Measurements from ENCODE around the gene ZDHHC7. TPM values are rescaled to one million over a fixed set of nuclear protein-coding genes. Genes with fewer than 3 reads are reported as not detected.

ZDHHC7 gene
- total RNA-seq, 1 donor from 2014 or later, result 53.4 TPM

DNA sequence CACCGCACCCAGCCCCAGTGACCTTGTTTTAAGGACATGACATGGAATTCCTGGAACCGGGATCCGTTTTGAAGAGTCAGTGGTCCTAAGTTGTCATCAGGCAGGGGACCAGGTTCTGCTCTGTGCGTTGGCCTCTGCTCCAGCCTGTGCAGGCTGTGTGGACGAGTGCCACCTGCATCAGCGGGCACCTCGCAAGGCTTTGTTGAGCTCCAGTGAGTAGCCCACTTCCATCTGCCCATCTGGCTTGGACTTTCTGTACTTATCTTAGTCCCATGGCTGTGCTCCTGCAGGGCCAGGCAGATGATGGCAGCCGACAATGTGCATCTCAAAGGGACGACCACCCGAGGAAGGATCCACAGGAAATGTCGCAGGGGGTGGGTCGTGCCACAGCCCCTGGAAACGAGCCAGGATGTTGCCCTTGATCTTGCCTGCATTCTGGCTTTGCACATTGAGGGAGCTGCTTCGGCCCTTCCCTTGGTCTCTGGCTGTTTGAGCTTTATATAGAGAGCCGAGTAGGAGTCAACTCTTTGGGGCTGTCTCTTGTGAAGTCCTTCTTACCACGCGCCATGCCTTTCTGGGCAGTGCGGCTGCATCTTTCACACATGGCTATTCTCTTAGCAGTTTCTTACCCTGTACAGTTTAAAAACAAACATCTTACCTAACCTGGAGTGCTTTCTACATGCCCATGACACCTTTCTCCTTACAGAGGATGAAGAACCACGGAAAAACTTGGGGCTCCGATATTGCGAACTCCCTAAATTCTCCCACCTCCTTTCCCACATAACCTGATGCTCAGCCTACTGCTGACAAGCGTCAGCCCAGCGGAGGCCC, 34.5 kb upstream of the ZDHHC7 start:
- no peaks in the 10 kb centered on the region for H3K27me3 ChIP-seq (ENCODE audit: control insufficient read depth, insufficient read depth, low read length)
- H3K36me3 ChIP-seq (ENCODE audit: control insufficient read depth, insufficient read depth, low read length), result no peaks in the 10 kb centered on the region
- no peak overlapping the region for H3K4me3 ChIP-seq (ENCODE audit: low read depth, low read length)
- TF ChIP-seq CTCF (IDR thresholded peaks at IDR 0.05; ENCODE audit: insufficient read depth, low read length, poor library complexity, severe bottlenecking), result no peak
- no peak for DNase-seq (ENCODE audit: low read depth)

GRCh38 chr16:85045077-85045476, 33.7 kb upstream of the ZDHHC7 start:
- DNase-seq (ENCODE audit: low read depth), result no peak
- Histone ChIP-seq H3K4me3 (ENCODE audit: low read depth, low read length) (no peak overlapping the region), H3K27me3 (ENCODE audit: control insufficient read depth, insufficient read depth, low read length) (no peaks in the 10 kb centered on the region), H3K36me3 (ENCODE audit: control insufficient read depth, insufficient read depth, low read length) (no peaks in the 10 kb centered on the region)
- TF ChIP-seq CTCF (IDR thresholded peaks at IDR 0.05; ENCODE audit: insufficient read depth, low read length, poor library complexity, severe bottlenecking), result no peak

DNA sequence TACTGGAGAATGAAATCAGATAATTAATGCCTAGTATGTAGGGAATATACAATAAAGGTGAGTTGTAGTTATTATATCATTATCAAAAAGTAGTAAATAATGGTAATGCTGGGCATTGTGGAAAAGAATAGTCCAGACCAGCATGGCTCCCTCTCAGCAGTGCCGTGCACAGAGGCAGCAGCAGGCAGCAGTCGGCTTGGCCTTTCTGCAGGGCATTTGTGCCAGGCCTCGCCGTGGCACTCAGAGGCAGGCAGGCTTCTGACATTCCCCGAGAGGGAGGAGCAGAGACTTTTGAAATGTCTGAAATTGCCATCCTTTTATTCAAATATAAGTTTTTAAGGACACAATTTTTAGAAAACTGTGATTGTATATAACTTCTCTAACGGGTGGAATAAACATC, 31.3 kb upstream of the ZDHHC7 start:
- H3K4me3 ChIP-seq (ENCODE audit: low read depth, low read length), result no peak overlapping the region
- no peaks in the 10 kb centered on the region for H3K27me3 ChIP-seq (ENCODE audit: control insufficient read depth, insufficient read depth, low read length)
- no peaks in the 10 kb centered on the region for H3K36me3 ChIP-seq (ENCODE audit: control insufficient read depth, insufficient read depth, low read length)
- no peak for TF ChIP-seq CTCF (IDR thresholded peaks at IDR 0.05; ENCODE audit: insufficient read depth, low read length, poor library complexity, severe bottlenecking)
- DNase-seq (ENCODE audit: low read depth), result no peak

- H3K27me3 ChIP-seq (ENCODE audit: control insufficient read depth, insufficient read depth, low read length), result no peaks in the 10 kb centered on the region
- no peak for TF ChIP-seq CTCF (IDR thresholded peaks at IDR 0.05; ENCODE audit: insufficient read depth, low read length, poor library complexity, severe bottlenecking)
- H3K4me3 ChIP-seq (ENCODE audit: low read depth, low read length), result no peak overlapping the region
- no peak for DNase-seq (ENCODE audit: low read depth)
- H3K36me3 ChIP-seq (ENCODE audit: control insufficient read depth, insufficient read depth, low read length), result no peaks in the 10 kb centered on the region
These were observed 30.8 kb upstream of the ZDHHC7 start for GRCh38 chr16:85042167-85042526.

DNA sequence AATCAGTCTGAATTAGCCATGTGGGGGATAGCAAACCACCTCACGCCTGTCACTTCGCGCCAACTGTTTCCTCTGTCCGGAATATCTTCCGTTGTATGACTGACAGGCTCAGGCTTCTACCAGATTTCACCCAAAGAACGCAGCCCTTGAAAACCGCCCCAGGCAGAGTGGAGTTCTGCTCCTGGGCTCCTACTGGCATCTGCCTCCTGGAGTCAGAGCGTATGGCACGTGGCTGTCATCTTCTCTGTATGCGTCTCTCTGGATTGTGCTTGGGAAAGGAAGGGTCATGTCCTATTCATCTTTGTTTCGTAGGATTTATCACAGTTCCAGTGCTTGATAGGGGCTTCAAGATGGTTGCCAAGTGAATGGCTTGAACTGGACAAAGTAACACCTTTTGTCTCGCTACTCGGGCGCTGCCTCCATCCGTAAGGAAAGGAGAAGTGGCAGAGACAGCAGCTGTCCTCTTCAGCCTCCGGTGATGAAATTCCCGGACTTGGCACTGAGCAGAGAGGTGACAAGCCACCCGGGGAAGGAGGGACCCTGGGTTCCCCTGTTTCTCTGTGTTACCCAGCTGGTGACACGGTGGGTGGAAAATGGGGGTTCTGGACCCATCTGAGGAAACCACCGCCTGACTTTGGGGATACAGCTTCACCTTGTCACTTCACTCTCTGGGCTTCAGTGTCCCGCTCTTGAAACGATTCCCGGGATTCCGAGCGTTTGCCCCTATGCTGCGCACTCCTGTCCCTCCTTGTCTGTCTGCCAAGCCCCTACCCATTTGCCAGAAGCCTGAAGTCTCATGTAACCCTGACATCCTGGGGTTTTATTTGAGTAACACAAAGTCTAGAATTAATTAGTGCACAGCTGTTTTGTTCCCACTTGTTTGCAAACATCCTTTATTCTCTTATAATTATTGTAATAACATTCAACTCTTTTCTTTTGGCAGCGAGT, 30.2 kb upstream of the ZDHHC7 start:
- DNase-seq (ENCODE audit: low read depth), result no peak
- TF ChIP-seq CTCF (IDR thresholded peaks at IDR 0.05; ENCODE audit: insufficient read depth, low read length, poor library complexity, severe bottlenecking), result no peak

More for the DNA sequence above, 30.2 kb upstream of the ZDHHC7 start:
- H3K36me3 ChIP-seq (ENCODE audit: control insufficient read depth, insufficient read depth, low read length), result no peaks in the 10 kb centered on the region
- H3K27me3 ChIP-seq (ENCODE audit: control insufficient read depth, insufficient read depth, low read length), result no peaks in the 10 kb centered on the region
- H3K4me3 ChIP-seq (ENCODE audit: low read depth, low read length), result no peak overlapping the region

Data from kidney epithelial cell (primary cell).